Activated T-helper 1 cell treated with Interleukin-2 at 50 U/mL for 16 hours (primary cell): ENCODE data around the gene KCNJ14.
A peak's percentile ranks its signal among the peaks of the same experiment; 100 is the strongest.

Source experiments
- DNase-seq: peaks from one replicate; pipeline ENCODE4 v3.0.0-alpha.2; 2020; ENCODE audit warnings: low read depth

KCNJ14 gene

DNA sequence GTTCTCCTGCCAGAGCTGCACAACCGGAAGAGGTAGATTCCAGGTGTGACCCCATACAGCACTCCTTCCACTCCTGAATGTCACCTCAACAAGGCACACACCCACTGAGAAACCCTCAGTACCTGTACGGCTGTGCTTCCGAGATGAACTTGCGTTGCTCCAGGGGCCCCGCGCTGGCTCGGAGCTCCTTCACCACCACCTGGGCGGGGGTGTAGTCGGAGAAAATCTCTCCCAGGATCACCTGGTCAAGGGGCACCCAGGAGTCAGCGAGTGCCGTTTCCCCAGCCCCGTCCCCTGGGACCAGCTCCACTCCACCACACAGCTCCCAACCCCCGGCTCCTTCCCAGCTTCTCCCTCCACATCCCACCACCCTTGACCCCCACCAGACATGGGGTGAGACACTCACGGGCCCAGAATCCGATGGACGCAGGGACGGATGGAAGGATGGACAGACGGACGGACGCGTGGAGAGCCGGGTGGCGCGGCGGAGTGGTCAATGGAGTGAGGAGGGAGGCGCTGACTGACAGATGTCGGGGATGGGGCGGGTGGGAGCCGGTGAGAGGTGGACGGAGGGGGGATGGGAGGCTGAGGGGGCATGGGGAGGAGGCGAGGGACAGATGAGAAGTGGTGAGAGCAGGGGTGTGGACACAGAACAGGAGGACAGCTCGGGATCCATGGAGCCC, 53.5 kb downstream of the KCNJ14 start:
- DNase-seq, result no peak

DNA sequence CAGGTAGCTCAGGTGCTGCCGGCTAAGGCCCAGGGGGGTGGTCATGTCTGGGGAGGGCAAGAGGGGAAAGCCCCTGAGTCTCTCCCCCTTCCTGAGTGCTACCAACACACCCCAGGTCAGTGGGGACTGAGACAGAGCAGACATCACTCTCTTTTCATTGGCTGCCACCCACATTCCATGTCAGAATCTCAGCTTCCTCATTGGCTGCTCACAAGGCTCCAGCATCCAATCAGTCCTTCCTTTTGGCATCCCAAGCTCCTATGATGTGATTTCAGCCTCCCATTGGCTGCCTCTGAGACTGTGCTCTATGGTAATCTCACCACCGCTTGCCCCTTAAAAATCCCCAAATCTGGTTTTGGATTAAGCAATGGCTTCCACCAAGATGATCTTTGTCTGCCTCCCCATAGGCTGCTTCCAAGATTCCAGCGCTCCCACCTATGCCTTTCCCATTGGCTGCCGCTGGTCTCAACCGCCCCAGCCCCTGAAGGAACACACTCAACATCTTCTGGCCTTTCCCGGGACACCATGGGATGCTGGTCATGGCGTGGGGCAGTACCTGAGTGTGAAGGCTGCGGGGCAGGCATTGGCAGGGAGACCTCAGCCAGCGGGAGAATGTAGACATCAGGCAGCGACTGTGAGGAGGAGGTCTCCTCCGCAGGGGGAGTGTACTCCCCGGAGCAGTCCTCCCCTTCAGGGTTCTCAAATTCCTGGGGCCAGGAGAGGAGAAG, 54.3 kb downstream of the KCNJ14 start:
- no peak for DNase-seq

DNA sequence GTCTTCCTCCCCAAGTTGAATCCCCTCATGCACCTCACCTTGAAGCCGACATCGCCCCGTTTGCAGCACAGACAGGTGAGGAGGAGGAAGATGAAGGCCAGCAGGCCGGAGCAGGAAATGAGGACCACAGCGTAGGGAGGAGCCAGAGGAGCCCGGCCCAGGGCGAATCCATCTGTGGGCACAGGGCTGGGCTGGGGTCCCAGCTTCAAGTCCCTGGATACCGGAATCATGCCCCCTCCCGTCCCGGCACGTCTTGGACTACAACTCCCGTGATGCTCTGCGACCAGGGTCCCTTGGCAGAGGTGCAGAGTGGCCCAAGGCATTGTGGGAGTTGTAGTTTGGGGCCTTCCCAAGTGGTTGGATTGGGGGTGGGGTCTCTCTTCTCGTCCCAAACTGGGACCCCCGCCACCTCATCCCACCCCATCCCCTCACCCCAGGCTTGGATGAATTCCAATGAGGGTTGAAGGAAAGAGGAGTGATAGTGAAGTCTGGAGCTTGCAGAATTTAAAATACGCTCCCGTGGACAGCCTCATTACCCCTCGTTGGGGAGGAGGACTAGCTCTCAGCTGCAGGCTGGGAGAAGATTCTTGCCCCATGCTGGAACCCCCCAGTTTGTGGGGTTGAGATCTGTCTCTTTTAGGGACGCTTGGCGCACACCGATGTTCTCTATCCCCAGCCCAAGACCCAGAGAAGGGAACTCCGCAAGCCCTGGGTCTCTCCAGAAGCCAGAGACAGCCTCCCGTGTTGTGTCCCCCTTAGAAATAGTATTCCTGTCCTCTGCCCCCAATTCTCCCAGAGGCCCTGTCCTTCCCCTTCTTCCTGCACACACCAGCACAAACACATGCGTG, 55.3 kb downstream of the KCNJ14 start:
- peak; percentile 63 for DNase-seq

DNA sequence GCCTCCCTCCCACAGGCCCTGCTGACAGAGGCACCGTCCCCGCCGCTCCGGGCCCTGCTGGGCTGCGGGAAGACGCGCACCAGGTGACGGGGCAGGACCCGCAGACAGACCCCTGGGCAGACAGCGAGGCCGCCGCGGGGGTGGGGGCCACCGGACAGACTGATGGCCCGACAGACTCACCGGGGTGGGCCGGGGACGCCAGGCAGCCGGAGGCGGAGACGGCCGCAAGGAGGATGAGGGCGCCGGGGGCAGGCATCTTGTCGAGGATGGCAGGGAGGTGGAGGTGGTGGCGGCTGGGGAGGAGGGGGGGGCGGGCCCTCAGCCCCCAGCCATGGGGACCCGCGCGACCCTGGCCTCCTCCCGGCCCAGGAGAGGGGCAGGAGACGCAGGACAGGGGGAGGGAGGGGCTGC, 56.0 kb downstream of the KCNJ14 start:
- DNase-seq, result peak; percentile 17

DNA sequence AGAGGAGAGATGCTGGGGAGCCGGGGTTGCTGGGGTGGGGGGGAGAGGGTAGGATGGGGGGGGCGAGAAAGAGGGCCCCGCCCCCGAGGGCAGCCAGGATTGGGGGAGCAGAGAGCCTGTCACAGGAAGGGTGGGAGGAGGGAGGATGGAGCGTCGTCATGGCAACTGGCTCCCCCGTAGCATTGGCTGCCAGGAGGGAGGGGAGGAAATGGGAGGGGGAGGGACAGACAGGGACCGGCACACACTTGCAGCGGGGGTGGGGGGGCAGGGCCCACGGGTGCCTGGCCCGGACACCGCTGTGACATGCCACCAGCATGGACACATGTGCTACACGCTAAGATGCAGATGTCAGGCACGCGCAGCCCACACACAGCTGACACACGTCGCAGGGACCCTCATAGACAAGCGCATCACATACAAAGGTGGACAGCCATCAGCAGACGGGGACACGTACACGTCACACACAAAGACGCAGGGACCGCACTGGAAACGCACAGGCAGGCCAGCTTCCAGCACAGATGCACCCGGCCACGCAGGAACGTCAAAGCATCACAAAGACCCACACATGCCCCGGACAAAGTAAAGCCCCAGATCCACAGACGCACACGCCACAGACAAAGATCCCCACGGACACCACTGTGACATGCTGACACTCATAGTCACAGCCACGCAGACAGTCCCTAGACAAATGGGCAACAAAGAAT, 56.6 kb downstream of the KCNJ14 start, which contains the start of gene LMTK3:
TSS of gene LMTK3 (minus strand) at position 36 of the 704 bp plus-strand sequence. CDS start 259 bp downstream, outside the sequence.
- peak; percentile 77 for DNase-seq

DNA sequence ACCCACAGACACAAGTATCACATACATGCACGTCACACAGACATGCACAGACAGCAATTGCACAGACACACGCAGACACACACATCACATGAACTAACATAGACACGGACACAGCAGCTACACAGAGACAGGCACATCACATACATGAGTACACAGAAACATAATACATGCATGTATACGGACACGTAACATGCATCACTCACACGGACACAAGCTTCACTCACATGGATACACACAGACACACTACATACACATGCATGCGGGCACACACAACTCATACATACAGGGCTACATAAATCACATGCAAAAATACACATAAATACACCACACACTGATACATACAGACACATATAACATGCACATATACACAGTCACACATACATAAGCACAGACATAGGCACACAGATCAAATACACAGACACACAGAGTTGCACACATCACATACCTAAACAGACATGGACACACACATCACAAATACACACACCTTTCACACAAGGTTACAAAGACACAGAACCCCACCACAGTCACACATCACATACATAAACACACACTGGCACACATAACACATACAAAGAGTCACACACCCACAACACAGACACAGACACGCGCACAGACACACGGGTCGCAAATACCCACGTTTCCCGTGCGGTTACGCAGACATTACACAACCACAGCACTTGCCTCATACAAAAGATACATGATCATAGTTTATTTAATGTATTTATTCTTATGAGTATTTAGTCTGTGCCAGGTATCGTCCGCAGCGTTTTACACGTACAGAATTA, 57.3 kb downstream of the KCNJ14 start:
- DNase-seq, result no peak

DNA sequence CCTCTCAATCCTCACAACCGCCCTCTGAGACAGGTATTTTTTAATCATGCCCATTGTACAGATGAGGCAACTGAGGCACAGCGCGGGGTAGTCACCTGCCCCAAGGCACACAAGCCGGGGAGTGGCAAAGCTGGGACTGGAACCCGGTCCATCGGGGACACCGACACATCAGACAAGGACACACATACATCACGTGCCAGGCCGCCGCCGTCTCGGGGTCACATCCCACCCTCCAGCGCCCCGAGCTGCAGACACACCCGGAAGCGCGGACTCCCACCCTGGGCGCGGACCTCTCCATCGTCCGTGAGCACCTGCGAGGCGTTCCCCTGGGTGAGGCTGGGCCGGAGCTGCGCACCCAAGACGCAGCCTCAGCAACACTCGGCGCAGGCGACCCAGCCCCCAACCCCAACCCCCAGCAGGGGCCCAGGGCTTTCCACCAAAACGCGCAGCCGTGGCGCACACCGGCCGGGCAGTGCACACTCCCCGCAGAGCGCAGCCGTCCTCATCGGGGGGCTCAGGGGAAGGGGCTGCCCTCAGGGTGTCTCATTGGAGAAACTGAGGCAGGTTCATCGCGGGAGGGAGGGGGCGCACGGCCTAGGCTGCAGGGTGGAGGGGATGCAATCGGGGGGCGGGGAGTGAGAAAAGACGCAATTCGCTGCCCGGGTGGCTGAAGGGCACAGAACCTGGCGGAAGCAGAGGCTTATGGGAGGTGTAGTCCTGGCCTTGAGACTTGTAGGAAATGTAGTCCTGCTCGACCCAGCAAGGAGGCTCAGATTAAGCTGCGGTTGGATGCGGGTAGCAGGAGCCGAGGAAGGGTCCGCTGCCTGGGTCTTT, 58.1 kb downstream of the KCNJ14 start:
- peak; percentile 50 for DNase-seq

DNA sequence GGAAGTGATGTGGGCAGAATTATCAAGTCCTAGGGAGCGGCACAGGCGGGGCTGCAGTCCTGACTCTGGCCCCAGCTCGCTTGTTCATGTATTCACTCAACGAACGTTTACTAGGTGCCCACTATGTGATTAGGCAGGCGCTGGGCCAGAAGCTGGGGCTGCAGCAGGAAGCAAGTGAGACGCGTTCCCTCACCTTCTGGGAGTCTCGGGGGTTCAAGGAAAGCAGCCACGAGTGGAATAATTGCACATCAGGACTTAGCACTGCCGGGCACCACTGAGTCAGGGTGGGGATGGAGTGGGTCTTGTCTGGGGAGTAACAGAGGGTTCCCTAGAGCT, 58.7 kb downstream of the KCNJ14 start:
- DNase-seq, result no peak

DNA sequence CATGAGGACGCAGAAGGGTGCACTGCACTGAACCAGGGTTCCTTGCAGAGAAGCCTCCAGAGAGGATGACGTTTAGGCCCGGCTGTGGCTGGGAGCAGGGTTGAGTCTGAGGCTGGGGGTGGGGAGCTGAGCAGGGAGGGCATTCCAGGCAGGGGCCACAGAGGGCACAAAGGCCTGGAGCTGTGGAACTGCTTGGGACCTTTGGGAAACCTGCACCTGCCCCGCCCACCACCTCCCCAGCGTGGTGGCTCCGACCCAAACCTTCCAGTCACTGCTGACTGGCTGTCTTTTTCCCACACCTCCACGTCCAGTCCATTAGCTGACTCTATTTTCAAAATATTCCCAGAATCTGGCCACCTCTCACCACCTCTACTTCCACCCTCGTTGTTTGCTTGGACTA, 61.2 kb downstream of the KCNJ14 start:
- DNase-seq, result no peak
